ENCODE measurements around the gene MKRN2OS. TPM values are rescaled to one million over a fixed set of nuclear protein-coding genes. Genes with fewer than 3 reads are reported as not detected.

Gene MKRN2OS
- total and polyA plus RNA-seq, 4 donors: 0.06 to 0.42 (median 0.17) TPM

DNA sequence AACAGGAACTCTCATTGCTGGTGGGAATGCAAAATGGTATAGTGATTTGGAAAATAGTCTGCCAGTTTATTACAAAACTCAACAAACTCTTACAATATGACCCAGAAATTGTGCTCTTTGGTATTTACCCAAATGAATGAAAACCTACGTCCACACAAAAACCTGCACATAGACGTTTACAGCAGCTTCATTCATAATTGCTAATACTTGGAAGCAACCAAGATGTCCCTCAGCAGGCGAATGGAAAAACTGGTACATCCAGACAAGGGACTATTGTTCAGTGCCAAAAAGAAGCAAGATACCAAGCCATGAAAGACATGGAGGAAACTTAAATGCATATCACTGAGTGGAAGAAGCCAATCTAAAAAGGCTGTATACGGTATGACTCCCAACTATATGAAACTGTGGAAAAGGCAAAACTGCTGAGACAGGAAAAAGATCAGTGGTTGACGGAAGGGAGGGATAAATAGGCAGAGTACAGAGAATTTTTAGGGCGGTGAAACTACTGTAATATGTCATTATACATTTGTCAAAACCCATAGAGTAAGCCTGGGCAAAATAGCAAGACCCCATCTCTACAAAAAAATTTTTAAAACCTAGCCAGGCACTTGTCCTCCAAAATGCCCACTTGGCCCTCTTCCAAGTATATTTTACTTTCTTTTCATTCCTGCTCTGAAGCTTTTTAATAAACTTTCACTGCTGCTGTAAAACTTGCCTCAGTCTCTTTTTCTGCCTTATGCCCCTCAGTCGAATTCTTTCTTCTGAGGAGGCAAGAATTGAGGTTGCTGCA is 4.9 kb upstream of the MKRN2OS start:
- no peak for DNase-seq (ENCODE audit: low spot score)
- TF ChIP-seq HNF4G (IDR thresholded peaks at IDR 0.05): no peak
- TF ChIP-seq HNF4A (conservative IDR thresholded peaks at IDR 0.05): no peak
- TF ChIP-seq, protein P1, sequence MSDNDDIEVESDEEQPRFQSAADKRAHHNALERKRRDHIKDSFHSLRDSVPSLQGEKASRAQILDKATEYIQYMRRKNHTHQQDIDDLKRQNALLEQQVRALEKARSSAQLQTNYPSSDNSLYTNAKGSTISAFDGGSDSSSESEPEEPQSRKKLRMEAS (IDR thresholded peaks at IDR 0.05): no peak
- no peak for TF ChIP-seq EGR1 (IDR thresholded peaks at IDR 0.05; ENCODE audit: low read depth in 2 of 2)
- TF ChIP-seq YY1 (IDR thresholded peaks at IDR 0.05): no peak
- TF ChIP-seq GABPA (IDR thresholded peaks at IDR 0.05 in 1 of 2, conservative IDR thresholded peaks at IDR 0.05 in 1 of 2): no peak
- TF ChIP-seq SP1 (IDR thresholded peaks at IDR 0.05): no peak
- TF ChIP-seq, protein P2, sequence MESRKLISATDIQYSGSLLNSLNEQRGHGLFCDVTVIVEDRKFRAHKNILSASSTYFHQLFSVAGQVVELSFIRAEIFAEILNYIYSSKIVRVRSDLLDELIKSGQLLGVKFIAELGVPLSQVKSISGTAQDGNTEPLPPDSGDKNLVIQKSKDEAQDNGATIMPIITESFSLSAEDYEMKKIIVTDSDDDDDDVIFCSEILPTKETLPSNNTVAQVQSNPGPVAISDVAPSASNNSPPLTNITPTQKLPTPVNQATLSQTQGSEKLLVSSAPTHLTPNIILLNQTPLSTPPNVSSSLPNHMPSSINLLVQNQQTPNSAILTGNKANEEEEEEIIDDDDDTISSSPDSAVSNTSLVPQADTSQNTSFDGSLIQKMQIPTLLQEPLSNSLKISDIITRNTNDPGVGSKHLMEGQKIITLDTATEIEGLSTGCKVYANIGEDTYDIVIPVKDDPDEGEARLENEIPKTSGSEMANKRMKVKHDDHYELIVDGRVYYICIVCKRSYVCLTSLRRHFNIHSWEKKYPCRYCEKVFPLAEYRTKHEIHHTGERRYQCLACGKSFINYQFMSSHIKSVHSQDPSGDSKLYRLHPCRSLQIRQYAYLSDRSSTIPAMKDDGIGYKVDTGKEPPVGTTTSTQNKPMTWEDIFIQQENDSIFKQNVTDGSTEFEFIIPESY (IDR thresholded peaks at IDR 0.05): no peak
- TF ChIP-seq, protein P3, sequence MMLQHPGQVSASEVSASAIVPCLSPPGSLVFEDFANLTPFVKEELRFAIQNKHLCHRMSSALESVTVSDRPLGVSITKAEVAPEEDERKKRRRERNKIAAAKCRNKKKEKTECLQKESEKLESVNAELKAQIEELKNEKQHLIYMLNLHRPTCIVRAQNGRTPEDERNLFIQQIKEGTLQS (IDR thresholded peaks at IDR 0.05): no peak
- TF ChIP-seq FOXA1 (IDR thresholded peaks at IDR 0.05): no peak
- no peak for TF ChIP-seq TAF1 (conservative IDR thresholded peaks at IDR 0.05)
- TF ChIP-seq RAD21 (IDR thresholded peaks at IDR 0.05): no peak
- TF ChIP-seq, protein P4, sequence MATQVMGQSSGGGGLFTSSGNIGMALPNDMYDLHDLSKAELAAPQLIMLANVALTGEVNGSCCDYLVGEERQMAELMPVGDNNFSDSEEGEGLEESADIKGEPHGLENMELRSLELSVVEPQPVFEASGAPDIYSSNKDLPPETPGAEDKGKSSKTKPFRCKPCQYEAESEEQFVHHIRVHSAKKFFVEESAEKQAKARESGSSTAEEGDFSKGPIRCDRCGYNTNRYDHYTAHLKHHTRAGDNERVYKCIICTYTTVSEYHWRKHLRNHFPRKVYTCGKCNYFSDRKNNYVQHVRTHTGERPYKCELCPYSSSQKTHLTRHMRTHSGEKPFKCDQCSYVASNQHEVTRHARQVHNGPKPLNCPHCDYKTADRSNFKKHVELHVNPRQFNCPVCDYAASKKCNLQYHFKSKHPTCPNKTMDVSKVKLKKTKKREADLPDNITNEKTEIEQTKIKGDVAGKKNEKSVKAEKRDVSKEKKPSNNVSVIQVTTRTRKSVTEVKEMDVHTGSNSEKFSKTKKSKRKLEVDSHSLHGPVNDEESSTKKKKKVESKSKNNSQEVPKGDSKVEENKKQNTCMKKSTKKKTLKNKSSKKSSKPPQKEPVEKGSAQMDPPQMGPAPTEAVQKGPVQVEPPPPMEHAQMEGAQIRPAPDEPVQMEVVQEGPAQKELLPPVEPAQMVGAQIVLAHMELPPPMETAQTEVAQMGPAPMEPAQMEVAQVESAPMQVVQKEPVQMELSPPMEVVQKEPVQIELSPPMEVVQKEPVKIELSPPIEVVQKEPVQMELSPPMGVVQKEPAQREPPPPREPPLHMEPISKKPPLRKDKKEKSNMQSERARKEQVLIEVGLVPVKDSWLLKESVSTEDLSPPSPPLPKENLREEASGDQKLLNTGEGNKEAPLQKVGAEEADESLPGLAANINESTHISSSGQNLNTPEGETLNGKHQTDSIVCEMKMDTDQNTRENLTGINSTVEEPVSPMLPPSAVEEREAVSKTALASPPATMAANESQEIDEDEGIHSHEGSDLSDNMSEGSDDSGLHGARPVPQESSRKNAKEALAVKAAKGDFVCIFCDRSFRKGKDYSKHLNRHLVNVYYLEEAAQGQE (IDR thresholded peaks at IDR 0.05): no peak
- no peak for TF ChIP-seq NR2F2 (IDR thresholded peaks at IDR 0.05)
- Histone ChIP-seq H3K9ac (ENCODE audit: low read depth in 1 of 2, low read length in 2 of 2) (no peak overlapping the region), H3K36me3 (ENCODE audit: control insufficient read depth in 4 of 4, insufficient read depth in 3 of 4, low read depth in 1 of 4, low read length in 3 of 4) (no peaks in the 10 kb centered on the region), H3K4me3 (ENCODE audit: low read depth in 1 of 3, low read length in 3 of 3) (no peak overlapping the region), H3K4me1 (ENCODE audit: control insufficient read depth in 4 of 4, insufficient read depth in 4 of 4, low read length in 3 of 4) (peaks cover 0 to 7% (median 4%) of the 10 kb centered on the region in 4 donors), H3K9me3 (ENCODE audit: control insufficient read depth in 4 of 4, low read length in 3 of 4) (no peaks in the 10 kb centered on the region), H3K27me3 (ENCODE audit: control insufficient read depth in 4 of 4, insufficient read depth in 4 of 4, low read length in 3 of 4) (peaks cover 0 to 2% (median 0%) of the 10 kb centered on the region in 4 donors), H3K27ac (ENCODE audit: low read depth in 1 of 2, low read length in 2 of 2) (no peak overlapping the region)
- WGBS: 75% methylated on average over 7 of the region's 7 CpGs

DNA sequence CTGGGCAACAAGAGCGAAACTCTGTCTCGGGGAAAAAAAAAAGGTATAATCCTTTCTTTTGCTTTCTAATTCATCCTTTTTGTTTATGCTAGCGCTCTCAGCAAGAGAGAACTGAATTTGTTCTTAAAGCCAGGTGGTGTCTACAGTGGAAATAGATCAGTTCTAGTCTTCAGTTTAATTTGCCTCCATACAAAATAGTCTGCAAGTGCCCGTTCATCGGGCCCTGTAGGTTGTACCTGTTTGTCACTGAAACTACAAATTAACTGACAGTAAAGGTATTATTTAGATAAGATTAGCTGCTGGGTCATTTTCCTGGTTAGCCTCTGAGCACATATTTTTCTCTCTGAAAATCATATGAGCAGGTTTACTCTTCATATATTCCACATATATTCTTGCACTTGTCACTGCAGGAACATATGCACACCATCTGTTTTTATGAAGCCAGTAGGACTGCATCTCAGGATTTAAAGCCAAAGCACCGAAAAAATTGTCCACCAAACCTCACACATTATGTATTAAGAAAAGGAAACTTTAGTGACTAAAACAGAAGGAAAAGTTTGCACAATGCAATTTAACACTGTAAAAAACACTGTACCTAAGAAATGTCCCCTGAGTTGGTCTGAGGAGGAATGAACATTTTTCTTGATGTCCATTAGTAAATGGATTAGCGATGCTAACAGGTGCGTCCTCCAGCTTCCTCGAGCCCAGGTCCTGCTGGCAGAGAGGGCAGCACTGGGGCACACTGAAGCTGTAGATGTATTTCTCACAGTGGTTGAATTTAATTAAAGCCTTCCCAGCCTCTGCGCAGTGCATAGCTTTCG is 437 bp downstream of the MKRN2OS start:
- Histone ChIP-seq H3K36me3 (ENCODE audit: control insufficient read depth in 4 of 4, insufficient read depth in 3 of 4, low read depth in 1 of 4, low read length in 3 of 4) (peaks cover 0 to 4% (median 1%) of the 10 kb centered on the region in 4 donors), H3K9me3 (ENCODE audit: control insufficient read depth in 4 of 4, low read length in 3 of 4) (no peaks in the 10 kb centered on the region), H3K27ac (ENCODE audit: low read depth in 1 of 2, low read length in 2 of 2) (no peak overlapping the region), H3K4me3 (ENCODE audit: low read depth in 1 of 3, low read length in 3 of 3) (no peak overlapping the region), H3K27me3 (ENCODE audit: control insufficient read depth in 4 of 4, insufficient read depth in 4 of 4, low read length in 3 of 4) (no peaks in the 10 kb centered on the region), H3K9ac (ENCODE audit: low read depth in 1 of 2, low read length in 2 of 2) (no peak overlapping the region), H3K4me1 (ENCODE audit: control insufficient read depth in 4 of 4, insufficient read depth in 4 of 4, low read length in 3 of 4) (no peaks in the 10 kb centered on the region)
- WGBS: 60% methylated on average over 11 of the region's 11 CpGs
- no peak for DNase-seq (ENCODE audit: low spot score)
- TF ChIP-seq HNF4A (conservative IDR thresholded peaks at IDR 0.05): no peak
- TF ChIP-seq GABPA (IDR thresholded peaks at IDR 0.05 in 1 of 2, conservative IDR thresholded peaks at IDR 0.05 in 1 of 2): no peak
- TF ChIP-seq NR2F2 (IDR thresholded peaks at IDR 0.05): no peak
- no peak for TF ChIP-seq JUND (IDR thresholded peaks at IDR 0.05)
- TF ChIP-seq YY1 (IDR thresholded peaks at IDR 0.05): no peak
- TF ChIP-seq, protein P3 (IDR thresholded peaks at IDR 0.05): no peak
- TF ChIP-seq TAF1 (conservative IDR thresholded peaks at IDR 0.05): no peak
- TF ChIP-seq, protein P5, sequence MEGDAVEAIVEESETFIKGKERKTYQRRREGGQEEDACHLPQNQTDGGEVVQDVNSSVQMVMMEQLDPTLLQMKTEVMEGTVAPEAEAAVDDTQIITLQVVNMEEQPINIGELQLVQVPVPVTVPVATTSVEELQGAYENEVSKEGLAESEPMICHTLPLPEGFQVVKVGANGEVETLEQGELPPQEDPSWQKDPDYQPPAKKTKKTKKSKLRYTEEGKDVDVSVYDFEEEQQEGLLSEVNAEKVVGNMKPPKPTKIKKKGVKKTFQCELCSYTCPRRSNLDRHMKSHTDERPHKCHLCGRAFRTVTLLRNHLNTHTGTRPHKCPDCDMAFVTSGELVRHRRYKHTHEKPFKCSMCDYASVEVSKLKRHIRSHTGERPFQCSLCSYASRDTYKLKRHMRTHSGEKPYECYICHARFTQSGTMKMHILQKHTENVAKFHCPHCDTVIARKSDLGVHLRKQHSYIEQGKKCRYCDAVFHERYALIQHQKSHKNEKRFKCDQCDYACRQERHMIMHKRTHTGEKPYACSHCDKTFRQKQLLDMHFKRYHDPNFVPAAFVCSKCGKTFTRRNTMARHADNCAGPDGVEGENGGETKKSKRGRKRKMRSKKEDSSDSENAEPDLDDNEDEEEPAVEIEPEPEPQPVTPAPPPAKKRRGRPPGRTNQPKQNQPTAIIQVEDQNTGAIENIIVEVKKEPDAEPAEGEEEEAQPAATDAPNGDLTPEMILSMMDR (IDR thresholded peaks at IDR 0.05; ENCODE audit: low read depth, low read length, missing input control): no peak
- no peak for TF ChIP-seq FOXA2 (IDR thresholded peaks at IDR 0.05)
- TF ChIP-seq HNF4G (IDR thresholded peaks at IDR 0.05): no peak
- TF ChIP-seq, protein P1 (IDR thresholded peaks at IDR 0.05): no peak

All from liver (tissue), 9 donors.